GM18507 (cell line): Measurements from ENCODE around the gene SPPL2B.
A peak's percentile ranks its signal among the peaks of the same experiment; 100 is the strongest.

Experiments
- DNase-seq: peaks from one replicate; pipeline ENCODE4 v3.0.0; 2011; ENCODE audit warnings: low read depth; ENCODE audit not compliant: insufficient read length; ENCODE audit errors: extremely low spot score
- FAIRE-seq: peaks from 2 replicates; lab custom pipeline; 2011; peaks lifted over from hg19 to GRCh38; lab: Jason Lieb, UNC

SPPL2B gene

DNA sequence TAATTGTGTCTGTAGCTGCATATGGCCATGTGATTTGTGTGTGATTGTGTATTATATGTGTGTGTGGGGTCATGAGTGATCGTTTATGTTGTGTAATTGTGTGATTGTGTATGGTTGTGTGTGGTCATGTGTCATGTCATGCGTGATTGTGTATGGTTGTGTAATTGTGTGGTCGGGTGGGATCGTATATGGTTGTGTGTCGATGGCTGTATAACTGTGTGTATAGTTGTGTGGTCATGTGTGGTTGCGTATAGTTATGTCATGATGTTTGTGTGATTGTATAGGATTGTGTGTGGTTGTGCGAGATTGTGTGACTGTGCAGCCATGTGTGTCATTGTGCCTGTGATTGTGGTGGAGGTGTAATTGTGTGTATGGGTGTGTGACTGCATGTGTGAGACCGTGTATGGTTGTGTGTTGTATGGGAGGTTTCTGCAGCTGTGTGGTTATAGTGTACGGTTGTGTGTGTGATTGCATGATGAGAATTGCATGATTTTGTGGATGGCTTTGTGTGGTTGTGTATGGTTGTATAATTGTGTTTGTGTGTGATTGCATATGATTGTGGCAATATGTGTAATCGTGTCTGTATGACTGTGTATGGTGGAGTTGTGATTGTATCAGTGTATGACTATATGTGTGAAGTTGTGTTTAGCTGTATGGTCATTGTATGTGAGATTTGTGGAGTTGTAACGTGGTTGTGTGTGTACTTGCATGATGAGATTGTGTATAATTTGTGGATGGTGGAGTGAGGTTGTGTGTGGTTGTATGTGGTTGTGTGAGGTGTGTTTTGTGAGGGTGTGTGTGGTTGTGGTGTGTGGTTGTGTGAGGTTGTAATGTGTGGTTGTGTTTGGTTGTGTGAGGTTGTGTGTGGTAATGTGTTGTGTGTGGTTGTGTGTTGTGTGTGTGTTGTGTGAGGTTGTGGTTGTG lies 33.8 kb downstream of the SPPL2B start:
- FAIRE-seq (no peak), DNase-seq (no peak)

DNA sequence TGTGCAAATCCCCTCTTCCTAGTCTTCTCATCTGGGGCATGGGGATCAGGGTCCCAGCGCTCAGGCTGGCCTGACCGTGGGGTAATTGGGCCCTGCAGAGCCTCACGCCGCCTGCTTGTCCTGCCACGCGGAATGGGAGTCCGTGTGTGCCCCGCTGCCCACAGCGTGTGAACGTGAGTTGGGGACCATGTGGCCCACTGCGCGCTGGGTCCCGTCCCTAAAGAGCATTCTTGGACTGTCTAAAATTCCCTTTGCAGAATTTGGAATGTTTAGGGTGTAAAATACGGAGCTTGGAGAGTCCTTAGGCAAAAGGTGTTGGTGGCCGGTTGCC lies 34.5 kb downstream of the SPPL2B start:
- DNase-seq (no peak), FAIRE-seq (no peak)

DNA sequence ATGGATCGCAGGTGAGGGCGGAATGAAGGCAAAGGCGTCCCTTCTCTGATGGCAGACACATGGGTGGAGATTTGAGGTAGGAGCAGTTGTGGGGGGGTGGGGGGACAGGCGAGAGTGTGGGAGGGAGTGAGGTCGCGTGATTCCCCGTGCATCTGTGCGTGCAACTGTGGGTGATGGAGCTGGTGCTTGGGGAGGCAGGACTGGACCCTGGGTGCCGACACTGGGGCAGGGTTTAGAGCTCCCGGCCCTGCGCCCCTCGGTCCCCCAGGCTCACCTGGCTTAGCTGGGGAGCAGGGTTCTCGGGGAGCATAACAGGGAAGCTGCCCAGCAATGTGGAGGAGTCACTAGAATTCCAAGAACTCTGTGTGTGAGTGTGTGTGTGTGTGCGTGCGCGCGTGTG lies 34.9 kb downstream of the SPPL2B start:
- no peak for FAIRE-seq

DNA sequence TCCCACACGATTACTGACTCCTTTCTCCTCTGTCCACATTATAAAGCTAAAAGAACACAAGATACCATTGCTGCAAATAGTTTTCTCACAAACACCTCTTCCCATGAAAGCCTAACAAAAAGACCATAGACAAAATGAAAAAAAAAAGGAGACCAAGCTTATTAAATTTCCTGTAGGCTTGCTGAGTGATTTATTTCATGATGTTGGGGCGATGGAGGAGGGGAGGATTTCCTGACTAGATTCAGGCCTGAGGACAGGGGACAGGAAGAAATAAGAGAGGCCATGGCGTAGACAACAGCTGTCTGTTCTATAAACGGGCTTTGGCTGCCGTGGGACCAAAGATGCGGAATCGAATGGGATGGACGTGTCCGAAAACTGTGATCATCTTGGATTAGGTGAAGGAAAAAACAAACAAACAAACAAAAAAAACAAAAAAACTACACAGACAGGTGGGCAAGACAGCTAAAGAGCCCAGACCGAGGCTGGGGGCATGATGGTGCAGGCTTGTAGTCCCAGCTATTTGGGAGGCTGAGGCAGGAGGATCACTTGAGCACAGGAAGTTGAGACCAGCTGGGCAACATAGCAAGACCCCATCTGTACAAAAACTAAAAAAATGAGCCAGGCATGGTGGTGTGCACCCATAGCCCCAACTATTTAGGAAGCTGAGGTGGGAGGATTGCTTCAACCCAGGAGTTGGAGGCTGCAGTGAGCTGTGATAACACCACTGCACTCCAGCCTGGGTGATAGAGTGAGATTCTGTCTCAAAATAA lies 36.9 kb downstream of the SPPL2B start:
- DNase-seq (no peak), FAIRE-seq (no peak)

More for the DNA sequence above, 34.9 kb downstream of the SPPL2B start:
- no peak for DNase-seq

DNA sequence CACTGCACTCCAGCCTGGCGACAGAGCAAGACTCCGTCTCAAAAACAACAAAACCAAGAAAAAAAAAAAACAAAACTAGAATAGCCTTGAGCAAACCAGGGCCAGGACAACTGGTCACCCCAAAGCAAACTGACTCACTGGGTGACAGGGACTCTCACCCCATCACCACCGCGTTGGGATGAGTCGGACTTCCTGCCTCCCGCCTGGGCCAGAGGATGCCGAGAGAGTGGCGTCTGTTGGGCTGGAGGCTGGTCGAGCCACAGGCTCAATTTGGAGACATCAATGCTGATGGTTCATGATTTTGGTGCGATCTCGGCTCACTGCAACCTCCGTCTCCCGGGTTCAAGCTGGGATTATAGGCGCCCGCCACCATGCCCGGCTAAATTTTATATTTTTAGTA lies 43.2 kb downstream of the SPPL2B start:
- no peak for DNase-seq
- FAIRE-seq = no peak

DNA sequence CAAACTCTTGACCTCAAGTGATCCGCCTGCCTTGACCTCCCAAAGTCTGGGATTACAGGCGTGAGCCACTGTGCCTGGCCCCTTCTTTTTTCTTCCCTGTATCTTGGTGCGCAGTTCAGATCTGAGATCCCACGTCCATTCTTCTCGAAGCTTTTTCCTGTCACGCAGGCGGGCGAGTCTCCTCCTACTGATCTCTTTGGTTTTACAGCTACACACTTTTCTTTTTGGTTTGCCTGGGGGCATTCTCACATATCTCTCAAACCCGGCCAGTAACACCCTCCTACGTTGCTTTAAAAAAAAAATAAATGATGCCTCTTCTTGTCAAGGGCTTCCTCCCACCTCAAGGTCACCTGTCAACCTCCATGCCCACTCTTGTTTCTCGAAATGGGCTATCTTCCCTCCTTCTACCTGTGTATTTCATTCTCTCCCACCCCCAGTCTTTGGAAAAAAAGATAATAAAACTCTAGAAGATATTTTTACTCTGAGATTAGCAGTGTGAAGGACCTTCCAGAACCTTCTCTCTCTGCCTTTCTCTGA lies 43.7 kb downstream of the SPPL2B start:
- DNase-seq (no peak), FAIRE-seq (no peak)

DNA sequence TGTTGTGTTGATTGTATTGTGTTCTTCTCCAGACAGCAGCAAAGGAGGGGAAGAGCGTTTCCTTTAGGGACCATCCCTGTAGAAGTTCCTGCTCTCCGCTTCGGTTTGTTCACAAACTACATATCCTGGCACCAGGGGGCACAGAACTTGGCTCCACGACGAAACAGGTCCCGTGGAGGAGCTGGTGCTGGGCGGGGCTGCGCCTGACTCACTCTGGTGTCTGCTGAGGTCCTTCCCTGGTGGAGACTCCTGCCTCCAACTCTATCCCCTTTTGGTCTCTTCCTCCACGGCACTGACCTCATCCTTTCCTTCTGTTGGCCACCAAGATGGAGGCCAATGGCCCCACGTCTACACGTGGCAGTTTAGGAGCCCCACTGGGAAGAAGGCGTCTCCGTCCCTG lies 46.3 kb downstream of the SPPL2B start:
- FAIRE-seq = no peak
- no peak for DNase-seq

DNA sequence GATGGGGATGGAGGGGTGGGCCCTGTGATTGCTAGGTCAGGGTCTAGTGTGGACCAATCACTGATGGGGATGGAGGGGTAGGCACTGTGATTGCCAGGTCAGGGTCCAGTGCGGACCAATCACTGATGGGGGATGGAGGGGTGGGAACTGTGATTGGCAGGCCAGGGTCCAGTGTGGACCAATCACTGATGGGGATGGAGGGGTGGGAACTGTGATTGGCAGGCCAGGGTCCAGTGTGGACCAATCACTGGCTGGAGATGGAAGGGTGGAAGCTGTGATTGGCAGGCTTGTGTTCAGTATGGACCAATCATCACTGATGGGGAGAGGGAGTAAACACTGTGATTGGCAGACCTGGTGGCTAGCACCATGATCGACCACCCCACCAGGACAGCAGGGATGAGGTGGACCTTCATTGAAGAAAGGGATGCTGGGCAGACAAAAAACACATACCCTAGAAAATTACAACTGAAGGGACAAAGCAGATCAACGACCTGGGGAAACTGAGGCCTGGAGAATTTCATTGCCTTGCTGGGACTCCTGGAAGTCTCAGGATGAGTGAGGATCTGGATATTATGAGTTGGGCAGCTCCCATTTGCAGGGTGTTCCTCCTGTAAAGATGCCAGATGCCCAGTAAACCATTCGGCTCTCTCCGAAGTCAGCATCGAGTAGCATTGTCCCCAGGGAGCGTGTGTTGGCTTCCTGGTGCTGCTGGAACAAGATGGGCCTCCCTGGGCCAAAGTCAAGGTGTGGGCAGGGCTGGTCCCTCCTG lies 47.1 kb downstream of the SPPL2B start:
- DNase-seq = no peak
- no peak for FAIRE-seq

DNA sequence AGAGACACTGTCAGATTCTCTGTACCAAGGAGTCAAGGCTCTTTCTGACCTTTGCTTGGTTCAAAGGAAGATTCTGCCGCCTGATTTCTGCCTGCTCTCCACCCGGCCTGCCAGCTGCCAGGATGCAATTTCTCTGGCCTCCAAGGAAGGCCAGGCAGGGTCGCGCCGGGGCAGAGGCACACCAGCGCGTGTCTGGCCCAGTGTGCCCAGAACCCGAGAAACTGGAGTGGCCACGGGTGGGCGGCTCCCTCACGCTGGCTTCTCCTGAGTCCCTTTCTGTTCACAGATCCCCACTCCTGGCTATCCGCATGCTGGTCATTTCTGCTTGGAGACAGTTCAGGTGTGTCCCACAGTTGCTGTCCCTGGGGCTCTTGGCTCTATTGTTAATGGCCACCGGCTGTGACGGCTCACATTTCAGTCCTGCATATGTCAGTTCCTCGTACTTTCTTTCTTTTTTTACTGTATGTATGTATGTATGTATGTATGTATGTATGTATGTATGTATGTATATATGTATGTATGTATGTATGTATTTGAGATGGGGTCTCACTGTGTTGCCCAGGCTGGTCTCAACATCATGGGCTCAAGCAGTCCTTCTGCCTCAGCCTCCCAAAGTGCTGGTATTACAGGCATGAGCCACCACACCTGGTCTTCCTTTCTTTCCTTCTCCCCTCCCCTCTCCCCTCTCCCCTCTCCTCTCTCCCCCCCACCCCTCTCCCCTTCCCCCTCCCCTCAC lies 48.5 kb downstream of the SPPL2B start:
- DNase-seq (no peak), FAIRE-seq (no peak)

DNA sequence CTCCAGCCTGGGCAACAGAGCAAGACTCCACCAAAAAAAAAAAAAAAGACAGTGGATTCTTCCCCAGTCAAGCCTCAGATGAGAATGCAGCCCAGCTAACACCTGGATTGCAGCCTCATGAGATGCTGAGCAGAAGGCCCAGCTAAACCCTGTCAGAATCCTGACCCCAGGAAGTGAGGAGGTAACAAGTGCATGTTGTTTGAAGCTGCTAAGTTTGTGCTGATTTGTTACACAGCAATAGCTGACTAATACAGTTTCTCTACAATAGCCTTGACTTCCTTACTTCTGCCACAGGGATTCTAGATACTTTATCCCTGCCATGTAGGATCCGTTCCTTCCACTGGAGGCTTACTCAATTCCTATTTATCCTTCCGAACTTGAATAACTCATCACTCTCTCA lies 52.1 kb downstream of the SPPL2B start:
- FAIRE-seq (no peak), DNase-seq (no peak)

DNA sequence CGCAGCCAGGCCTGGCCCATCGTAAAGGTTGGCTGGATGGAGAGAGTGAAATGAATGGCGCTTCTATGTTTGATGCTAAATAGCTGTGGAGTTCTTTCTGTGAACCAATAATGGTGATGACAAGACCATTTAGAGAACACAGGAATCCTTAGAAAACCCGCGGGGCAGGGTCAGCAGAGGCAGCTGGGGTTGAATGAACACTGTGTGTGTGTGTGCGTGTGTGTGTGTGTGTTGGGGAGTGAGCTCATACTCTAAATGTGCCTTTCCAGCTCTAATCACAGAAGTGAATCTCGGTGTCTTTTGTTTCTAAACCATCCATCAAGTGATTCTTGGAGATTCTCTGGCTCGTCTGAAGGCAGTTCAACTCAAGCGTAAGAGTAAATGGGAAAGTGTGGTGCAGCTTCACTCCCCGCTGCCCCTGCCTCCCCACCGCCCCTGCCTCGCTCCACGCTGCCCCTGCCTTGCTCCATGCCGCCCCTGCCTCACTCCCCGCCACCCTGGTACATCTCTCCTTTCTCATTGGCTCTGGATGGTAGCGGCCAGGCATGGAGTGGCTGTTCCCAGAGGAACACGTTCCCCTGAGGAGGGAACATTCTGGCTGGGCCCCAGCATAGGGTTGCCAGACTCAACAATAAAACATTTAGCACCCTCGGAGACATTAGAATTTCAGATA lies 52.8 kb downstream of the SPPL2B start:
- FAIRE-seq = no peak
- DNase-seq = no peak

DNA sequence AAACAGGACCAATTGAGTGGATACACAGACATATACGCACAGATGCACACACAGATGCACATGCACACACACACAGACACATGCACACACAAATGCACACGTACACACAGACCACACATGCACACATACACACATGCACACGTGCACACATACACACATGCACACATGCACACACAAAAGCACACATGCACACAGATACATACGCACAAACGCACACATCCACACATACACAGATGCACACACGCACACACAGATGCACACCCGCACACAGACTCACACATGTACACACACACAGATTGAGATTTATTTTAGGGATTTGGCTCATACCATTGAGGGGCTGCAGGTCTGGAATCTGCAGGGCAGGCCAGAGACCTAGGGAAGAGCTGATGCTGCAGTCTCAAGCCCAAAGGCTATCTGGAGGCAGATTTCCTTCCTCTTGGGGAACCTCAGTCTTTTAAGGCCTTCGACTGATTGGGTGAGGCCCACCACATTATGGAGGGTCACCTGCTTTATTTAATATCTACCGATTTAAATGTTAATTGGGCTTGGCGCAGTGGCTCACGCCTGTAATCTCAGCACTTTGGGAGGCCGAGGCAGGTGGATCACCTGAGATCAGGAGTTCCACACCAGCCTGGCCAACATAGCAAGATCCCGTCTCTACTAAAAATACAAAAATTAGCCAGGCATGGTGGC lies 54.2 kb downstream of the SPPL2B start:
- DNase-seq = no peak
- FAIRE-seq = no peak

DNA sequence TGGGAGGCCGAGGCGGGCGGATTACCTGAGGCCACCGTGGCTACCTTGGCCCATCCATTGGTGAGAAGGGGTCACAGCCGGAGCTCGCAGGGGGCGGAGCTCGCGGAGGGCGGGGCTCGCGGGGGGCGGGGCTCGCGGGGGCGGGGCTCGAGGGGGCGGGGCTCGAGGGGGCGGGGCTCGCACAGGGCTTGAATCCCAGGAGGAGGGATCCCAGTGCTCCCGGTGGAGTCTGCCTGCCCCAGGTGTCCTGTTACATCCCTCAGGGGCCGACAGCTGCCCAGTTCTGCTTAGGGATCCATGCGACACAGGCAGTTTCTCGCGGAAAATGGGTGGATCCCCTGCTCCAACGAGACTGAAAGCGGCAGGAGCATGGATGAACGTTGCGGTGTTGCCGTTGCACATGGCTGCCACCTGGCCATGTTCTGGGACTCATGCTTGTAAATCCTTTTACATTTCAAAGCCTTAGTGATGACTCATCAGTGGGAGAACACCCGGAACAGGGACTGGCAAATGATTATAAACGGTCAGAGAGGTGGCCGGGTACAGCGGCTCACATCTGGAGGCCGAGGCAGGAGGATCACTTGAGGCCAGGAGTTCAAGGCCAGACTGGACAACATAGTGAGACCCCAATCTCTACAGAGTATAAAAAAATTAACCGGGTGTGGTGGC lies 56.7 kb downstream of the SPPL2B start:
- FAIRE-seq (no peak), DNase-seq (no peak)

DNA sequence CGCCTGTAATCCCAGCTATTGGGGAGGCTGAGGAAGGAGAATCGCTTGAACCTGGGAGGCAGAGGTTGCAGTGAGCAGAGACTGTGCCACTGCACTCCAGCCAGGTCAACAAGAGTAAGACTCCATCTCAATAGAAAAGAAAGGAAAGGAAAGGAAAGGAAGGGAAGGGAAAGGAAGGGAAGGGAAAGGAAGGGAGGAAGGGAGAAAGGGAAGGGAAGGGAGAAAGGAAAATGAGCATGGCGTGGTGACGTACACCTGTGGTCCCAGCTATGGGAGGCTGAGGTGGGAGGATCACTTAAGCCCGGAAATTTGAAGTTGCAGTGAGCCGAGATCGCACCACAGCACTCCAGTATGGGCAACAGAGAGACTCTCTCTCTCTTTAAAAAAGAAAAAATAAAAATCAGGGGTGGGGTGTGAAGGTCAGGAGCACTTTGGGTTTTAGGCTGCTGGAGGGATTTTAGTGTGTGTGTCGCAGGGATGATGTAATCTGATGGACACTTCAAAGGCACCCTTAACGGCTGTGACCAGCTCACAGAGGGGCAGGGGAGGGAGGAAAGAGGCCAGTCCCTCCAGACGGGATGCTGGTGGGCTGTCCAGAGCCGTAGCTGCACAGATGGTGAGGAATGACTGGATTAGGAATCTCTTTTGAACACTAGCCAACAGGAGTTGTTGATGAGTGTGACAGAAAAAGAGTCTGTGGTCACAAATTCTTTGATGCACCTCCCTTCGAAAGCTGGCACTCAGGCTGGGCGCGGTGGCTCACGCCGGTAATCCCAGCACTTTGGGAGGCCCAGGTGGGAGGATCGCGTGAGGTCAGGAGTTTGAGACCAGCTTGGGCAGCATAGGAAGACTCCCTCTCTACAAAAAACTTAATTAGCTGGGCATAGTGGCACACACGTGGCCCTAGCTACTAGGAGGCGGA lies 59.1 kb downstream of the SPPL2B start:
- FAIRE-seq = no peak

DNA sequence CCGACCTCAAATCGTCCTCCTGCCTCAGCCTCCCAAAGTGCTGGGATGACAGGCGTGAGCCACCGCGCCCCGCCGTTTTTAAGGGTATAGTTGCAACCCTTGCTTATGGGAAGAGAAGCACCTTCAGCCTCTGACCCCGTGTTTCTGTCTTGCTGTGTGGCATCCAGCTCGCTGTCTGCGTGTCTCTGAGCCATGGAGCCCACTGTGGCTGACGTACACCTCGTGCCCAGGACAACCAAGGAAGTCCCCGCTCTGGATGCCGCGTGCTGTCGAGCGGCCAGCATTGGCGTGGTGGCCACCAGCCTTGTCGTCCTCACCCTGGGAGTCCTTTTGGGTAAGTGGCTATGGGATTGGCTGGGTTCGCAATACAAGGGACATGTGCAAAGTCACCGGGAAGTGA lies 61.1 kb downstream of the SPPL2B start:
- FAIRE-seq (no peak), DNase-seq (no peak)

More for the DNA sequence above, 59.1 kb downstream of the SPPL2B start:
- no peak for DNase-seq

DNA sequence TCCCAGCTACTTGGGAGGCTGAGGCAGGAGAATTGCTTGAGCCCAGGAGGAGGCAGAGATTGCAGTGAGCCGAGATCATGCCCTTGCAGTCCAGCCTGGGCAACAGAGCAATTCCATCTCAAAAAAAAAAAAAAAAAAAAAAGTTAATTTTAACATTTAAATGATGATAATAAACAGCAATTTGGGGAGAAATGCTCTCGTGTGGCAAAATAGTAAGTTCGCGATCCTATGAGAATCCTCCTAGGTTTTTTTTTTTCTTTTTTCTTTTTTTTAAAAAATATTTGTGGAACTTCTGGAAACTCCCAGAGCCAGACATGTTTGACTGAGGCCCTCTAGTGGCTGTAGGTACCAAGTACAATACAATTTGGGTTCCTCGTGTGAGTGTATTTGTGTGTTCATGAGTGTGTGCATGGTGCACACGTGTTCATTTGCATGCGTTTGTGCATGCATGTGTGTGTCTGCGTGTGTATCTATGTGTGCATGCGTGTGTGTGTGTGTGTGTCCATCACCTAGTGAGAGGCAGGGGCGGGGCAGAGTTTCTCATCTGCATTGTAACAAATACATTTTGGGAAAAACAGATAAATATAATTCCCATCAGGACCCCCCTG lies 62.7 kb downstream of the SPPL2B start:
- FAIRE-seq (peak; percentile 76), DNase-seq (no peak)
